Germinal center (tissue), 1 donor: Measurements from ENCODE around the gene MTCH1.

Experiments
- DNase-seq: peaks from one replicate; pipeline ENCODE4 v3.0.0; 2012; ENCODE audit warnings: mixed read lengths, low spot score

MTCH1 gene

DNA sequence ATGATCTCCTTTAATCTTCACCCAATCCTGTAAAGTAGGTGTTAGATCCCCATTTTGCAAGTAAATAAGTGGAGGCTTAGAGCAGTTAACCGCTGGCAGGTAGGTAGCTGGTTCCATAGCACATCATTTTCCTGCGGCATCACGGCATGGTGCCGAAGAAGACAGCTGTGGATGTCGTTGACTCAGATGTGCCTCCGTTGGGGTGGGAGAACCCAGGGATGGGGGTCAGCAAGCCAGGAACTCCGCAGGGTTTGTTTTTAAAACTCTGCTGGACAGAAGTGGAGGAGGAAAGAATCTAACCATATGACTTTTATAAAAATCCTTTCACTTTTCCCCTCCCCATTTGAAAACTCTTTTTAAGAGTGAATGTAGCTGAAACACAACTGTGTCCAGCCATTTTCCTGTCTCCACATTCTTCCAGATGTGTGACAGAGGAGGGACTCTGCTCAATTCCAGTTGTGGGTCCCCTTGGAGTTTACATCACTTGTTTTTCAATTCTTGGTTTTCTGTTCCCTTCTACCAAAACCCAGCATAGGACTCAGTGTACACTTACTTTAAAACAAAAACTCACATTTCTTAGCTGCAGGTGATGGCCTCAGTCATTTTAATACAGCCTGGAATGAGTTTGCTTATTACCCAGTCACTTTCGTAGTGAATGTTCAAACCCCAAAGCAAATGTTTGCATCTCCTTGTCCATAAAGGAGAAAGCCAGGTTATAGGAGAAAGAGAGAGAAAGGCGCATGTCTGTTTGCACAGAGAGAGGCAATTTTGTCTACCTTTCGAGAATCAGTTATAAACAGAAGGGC lies 59.1 kb downstream of the MTCH1 start:
- DNase-seq, result no peak

DNA sequence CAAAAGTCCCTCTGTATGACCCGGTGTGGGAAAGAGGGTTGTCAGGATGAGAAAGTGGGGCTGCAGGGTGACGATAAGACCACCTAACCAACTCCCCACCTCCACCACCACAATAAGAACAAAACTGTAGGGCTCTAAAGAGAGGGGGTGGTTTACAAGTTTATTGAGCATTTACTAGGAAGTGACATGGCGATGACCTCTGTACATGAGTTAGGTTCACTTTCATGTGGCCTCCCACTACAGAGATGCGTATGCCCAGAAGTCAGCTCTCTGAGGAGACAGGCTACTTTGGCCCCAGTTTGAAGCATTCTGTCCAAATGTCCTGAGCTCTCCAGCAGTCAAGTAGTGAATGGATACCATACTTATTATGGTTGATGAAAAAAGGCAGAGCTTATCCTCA lies 60.2 kb downstream of the MTCH1 start:
- DNase-seq, result no peak

GRCh38 chr6:36924778-36925374 lies 61.1 kb downstream of the MTCH1 start:
- DNase-seq, result no peak

- no peak for DNase-seq
Measured at GRCh38 chr6:36924131-36924530, 61.9 kb downstream of the MTCH1 start.

DNA sequence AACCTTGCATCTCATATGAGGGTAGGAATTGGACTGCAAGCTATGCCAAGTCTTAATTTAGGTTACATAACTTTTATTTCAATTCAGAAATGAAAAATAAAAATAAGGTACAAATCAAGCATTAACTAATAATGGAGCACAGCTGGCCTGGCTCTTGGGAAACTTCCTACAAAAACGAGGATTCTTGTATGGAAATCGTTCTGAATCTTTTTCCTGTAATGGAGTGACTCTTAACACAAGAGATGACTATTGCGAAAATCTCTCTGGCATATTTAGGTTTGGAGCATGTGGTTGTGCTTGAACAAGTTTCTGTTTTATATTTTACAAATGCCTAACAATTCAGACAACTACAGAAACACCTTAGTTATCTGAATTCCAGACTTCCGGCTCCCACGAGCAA lies 65.5 kb downstream of the MTCH1 start:
- DNase-seq, result no peak

DNA sequence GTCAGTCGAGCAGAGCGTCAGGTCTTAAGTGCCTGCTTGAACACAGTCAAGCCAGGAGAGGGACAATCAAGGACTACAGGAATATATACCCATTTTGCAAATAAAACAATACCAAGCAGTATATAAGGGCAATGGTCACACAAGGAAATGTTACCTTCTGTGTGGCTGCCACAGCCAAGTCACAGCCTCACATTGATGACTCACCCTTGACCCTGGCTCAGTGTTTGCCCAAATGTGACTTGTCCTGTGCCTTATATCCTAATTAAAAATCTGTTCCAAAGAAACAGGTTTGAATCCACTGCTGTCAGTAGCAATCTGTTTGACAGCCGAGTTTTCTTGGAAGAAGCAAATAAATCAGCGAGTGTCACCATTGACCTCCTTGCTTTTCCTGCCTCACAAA lies 65.9 kb downstream of the MTCH1 start:
- DNase-seq, result no peak
